Ishikawa (cell line): ENCODE results near the gene BCL2L2.

Experiments
- CEBPB ChIP-seq: IDR thresholded peaks from 2 replicates; pipeline ENCODE4 v1.6.1; 2012
- CREB1 ChIP-seq: IDR thresholded peaks from 2 replicates; pipeline ENCODE4 v1.6.1; 2012; ENCODE audit warnings: low read depth
- EGR1 ChIP-seq: IDR thresholded peaks from 2 replicates; pipeline ENCODE4 v1.6.1; 2012
- EP300 ChIP-seq: IDR thresholded peaks from 2 replicates; pipeline ENCODE4 v1.6.1; 2012; ENCODE audit warnings: borderline replicate concordance
- FOXM1 ChIP-seq: IDR thresholded peaks from 2 replicates; pipeline ENCODE4 v1.6.1; 2012; ENCODE audit warnings: low read depth, borderline replicate concordance
- MAX ChIP-seq: IDR thresholded peaks from 2 replicates; pipeline ENCODE4 v1.6.1; 2012
- NFIC ChIP-seq: IDR thresholded peaks from 2 replicates; pipeline ENCODE4 v1.6.1; 2012
- RAD21 ChIP-seq: IDR thresholded peaks from 2 replicates; pipeline ENCODE4 v1.6.1; 2012; ENCODE audit warnings: low read depth
- REST ChIP-seq: IDR thresholded peaks from 2 replicates; pipeline ENCODE4 v1.6.1; 2012; ENCODE audit warnings: low read depth, mild to moderate bottlenecking
- TCF12 ChIP-seq: IDR thresholded peaks from 2 replicates; pipeline ENCODE4 v1.6.1; 2012; ENCODE audit warnings: low read depth
- TEAD4 ChIP-seq: IDR thresholded peaks from 2 replicates; pipeline ENCODE4 v1.6.1; 2012
- USF1 ChIP-seq: IDR thresholded peaks from 2 replicates; pipeline ENCODE4 v1.6.1; 2012
- YY1 ChIP-seq: IDR thresholded peaks from 2 replicates; pipeline ENCODE4 v1.6.1; 2012; ENCODE audit warnings: low read depth
- ZBTB7A ChIP-seq: IDR thresholded peaks from 2 replicates; pipeline ENCODE4 v1.6.1; 2012; ENCODE audit warnings: low read depth

Gene BCL2L2

DNA sequence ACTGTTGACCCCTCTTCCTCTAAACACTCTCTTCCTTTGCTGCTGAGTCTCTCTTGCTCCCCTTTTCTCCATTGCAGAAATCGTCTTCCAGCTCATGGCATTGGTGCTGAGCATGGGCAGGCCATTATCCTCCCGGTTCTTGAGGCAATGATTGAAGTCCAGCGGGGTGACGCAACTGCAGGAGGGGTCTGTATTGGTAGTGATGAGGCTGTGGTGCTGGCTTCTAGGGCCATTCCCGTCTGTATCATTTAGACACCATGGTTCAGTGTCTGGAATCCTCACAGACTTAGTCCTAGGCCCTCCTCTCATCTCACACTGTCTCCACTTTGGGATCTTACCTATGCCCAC lies 46.8 kb downstream of the BCL2L2 start:
- TF ChIP-seq CEBPB (no peak), REST (no peak), EP300 (no peak), TEAD4 (no peak), EGR1 (no peak), USF1 (no peak), CREB1 (no peak), NFIC (no peak), TCF12 (no peak), YY1 (no peak), RAD21 (no peak), ZBTB7A (no peak), MAX (no peak), FOXM1 (no peak)

GRCh38 chr14:23354990-23355389 lies 48.4 kb downstream of the BCL2L2 start:
- TF ChIP-seq NFIC: no peak
- no peak for TF ChIP-seq EP300
- no peak for TF ChIP-seq CEBPB
- TF ChIP-seq TEAD4: no peak
- no peak for TF ChIP-seq USF1
- TF ChIP-seq CREB1: no peak
- no peak for TF ChIP-seq EGR1
- no peak for TF ChIP-seq TCF12
- TF ChIP-seq RAD21: no peak
- TF ChIP-seq ZBTB7A: no peak

- TF ChIP-seq NFIC: no peak
- TF ChIP-seq RAD21: no peak
- TF ChIP-seq EP300: no peak
- no peak for TF ChIP-seq CEBPB
- no peak for TF ChIP-seq ZBTB7A
- no peak for TF ChIP-seq YY1
- no peak for TF ChIP-seq TCF12
- TF ChIP-seq MAX: no peak
- no peak for TF ChIP-seq USF1
Observed at GRCh38 chr14:23355871-23356435, 49.3 kb downstream of the BCL2L2 start.

- no peak for TF ChIP-seq CREB1
- TF ChIP-seq USF1: no peak
- TF ChIP-seq TCF12: no peak
- TF ChIP-seq RAD21: no peak
- TF ChIP-seq REST: no peak
- TF ChIP-seq EGR1: no peak
- TF ChIP-seq FOXM1: no peak
Observed at GRCh38 chr14:23356662-23357061, 50.0 kb downstream of the BCL2L2 start.

GRCh38 chr14:23357261-23357660 lies 50.6 kb downstream of the BCL2L2 start:
- TF ChIP-seq YY1: no peak
- TF ChIP-seq ZBTB7A: no peak
- TF ChIP-seq REST: no peak
- no peak for TF ChIP-seq NFIC
- no peak for TF ChIP-seq TEAD4
- TF ChIP-seq MAX: no peak
- no peak for TF ChIP-seq RAD21
- no peak for TF ChIP-seq CEBPB
